PC-3 (cell line): Measurements from ENCODE around the gene RNF215.

Experiments
- EZH2phosphoT487 ChIP-seq: fragments of 300-600 bp; sonication (generic); IDR thresholded peaks from 2 replicates; pipeline ENCODE4 v1.6.1; 2018; ENCODE audit warnings: mild to moderate bottlenecking, antibody characterized with exemption, low read length, borderline replicate concordance
- TF ChIP-seq, protein P1 (sequence below): fragments of 300-600 bp; sonication (generic); conservative IDR thresholded peaks from 2 replicates; pipeline ENCODE4 v1.5.1; 2017; ENCODE audit warnings: antibody characterized with exemption, low read depth, mild to moderate bottlenecking, low read length

DNA sequence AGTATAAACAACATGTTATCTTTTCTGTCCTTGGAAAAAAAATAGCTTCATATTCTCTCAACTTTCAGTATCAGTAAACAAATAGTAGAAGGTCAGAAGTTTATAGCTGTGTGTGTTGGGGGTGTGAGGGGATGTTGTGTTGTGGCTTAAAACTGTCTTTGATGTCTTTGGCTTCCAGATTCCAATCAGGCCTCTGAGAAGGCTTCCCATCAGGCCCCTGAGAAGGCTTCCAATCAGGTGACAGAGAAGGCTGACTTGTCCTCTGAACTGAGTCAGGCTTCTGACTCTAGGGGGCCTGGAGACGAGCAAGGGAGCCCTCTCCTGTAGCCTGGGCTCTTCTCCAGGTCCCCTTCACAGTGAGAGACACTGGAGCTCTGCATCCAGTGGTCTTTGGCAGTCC, 47.6 kb upstream of the RNF215 start:
- TF ChIP-seq, protein P1, sequence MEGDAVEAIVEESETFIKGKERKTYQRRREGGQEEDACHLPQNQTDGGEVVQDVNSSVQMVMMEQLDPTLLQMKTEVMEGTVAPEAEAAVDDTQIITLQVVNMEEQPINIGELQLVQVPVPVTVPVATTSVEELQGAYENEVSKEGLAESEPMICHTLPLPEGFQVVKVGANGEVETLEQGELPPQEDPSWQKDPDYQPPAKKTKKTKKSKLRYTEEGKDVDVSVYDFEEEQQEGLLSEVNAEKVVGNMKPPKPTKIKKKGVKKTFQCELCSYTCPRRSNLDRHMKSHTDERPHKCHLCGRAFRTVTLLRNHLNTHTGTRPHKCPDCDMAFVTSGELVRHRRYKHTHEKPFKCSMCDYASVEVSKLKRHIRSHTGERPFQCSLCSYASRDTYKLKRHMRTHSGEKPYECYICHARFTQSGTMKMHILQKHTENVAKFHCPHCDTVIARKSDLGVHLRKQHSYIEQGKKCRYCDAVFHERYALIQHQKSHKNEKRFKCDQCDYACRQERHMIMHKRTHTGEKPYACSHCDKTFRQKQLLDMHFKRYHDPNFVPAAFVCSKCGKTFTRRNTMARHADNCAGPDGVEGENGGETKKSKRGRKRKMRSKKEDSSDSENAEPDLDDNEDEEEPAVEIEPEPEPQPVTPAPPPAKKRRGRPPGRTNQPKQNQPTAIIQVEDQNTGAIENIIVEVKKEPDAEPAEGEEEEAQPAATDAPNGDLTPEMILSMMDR, result no peak
- TF ChIP-seq EZH2phosphoT487, result no peak
